Measurements from ENCODE around the gene COPE. TPM values are rescaled to one million over a fixed set of nuclear protein-coding genes. Genes with fewer than 3 reads are reported as not detected.
A peak's percentile ranks its signal among the peaks of the same experiment; 100 is the strongest.

COPE gene
- total and polyA plus RNA-seq, 2 of the 4 experiments (the other 2 are of a cell fraction) = 347 to 461 TPM

DNA sequence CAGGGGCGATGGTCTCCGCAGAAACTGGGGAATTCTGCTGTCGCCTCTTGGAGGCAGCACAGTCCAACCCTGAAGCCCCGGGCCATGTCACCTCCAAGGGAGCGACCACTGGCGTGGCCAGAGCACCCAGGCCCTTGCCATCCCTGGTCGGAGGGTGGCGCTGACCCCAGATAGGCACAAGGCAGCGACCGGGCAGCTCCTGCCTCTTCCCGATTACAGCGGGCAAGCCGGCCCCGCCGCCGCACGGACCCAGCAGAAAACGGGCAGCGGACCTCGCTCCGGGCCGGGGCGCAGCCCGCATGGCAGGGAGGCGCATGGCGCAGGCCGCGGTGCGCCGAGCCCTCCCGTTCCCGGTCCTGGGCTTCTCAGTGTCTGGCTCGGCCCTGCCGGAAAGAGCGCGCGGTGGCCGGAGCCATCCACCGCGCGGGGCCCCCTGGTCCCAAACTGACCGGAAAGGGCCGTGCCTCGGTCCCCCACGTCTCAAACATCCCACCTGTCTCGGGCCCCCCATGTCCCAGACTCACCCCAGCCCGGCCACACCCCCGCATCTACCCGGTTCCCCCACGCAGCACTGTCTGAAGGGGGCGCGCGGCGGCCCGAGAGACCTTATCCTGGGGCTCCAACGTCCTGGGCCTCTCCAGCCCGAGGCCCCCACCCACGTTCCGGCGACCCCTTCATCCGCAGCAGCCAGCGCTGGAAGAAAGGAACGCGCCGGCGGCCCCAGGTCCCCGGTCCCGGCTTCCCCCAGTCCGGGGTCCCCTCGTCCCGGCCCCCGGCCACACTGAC, 24.0 kb downstream of the COPE start:
- no peak overlapping the region for H3K23ac ChIP-seq (ENCODE audit: low read depth, low read length)
- no peak overlapping the region for H4K5ac ChIP-seq (ENCODE audit: low read depth, low read length)
- DNase-seq = no peak
- no peaks in the 10 kb centered on the region for H3K9me3 ChIP-seq (ENCODE audit: control insufficient read depth, insufficient read depth, low read length)
- dilution Hi-C loops (cut with HindIII; ENCODE audit: low sequenced_read_pairs, unreplicated experiment) = no loop called here
- no peak overlapping the region for H2BK20ac ChIP-seq (ENCODE audit: low read depth, low read length)
- POLR2A ChIA-PET (ENCODE audit: unreplicated experiment) = no interaction called here
- H3K4me2 ChIP-seq (ENCODE audit: low read depth, low read length) = peak overlapping the region; percentile 80
- H3K79me1 ChIP-seq (ENCODE audit: low read depth in 1 of 2, low read length in 2 of 2) = no peaks in the 10 kb centered on the region
- TF ChIP-seq FOS (IDR thresholded peaks at IDR 0.05; ENCODE audit: low read depth, low read length) (no peak), SMC3 (IDR thresholded peaks at IDR 0.05; ENCODE audit: low read depth, low read length) (peak; percentile 17; the same call in 1 of the 2 replicates), CTCF (conservative IDR thresholded peaks at IDR 0.05; ENCODE audit: low read depth, low read length) (peak; percentile 36), RAD21 (IDR thresholded peaks at IDR 0.05; ENCODE audit: low read length) (peak; percentile 26; the same call in 1 of the 2 replicates), POLR2A (IDR thresholded peaks at IDR 0.05; ENCODE audit: low read depth, low read length) (no peak), RCOR1 (IDR thresholded peaks at IDR 0.05; ENCODE audit: insufficient replicate concordance, low read length) (no peak)
- H2BK15ac ChIP-seq (ENCODE audit: low read depth, low read length) = no peak overlapping the region
- ATAC-seq (ENCODE audit: low read depth) = peak; percentile 59
- CTCF ChIA-PET = interaction anchor here (0.6 to 1.0 kb wide), 3 partner anchors 28 to 101 kb away, joined by 3 read pairs; no protein-coding TSS in a partner anchor
- H3K36me3 ChIP-seq (ENCODE audit: control insufficient read depth, insufficient read depth, low read length) = peaks cover 15% of the 10 kb centered on the region; the same call in 1 of the 2 replicates
- H4K20me1 ChIP-seq (ENCODE audit: insufficient read depth, low read length) = peaks cover 19% of the 10 kb centered on the region
- H3K4me1 ChIP-seq (ENCODE audit: control insufficient read depth, insufficient read depth, low read length) = peaks cover 8% of the 10 kb centered on the region; the same call in 1 of the 2 replicates
- H3K27me3 ChIP-seq (ENCODE audit: control insufficient read depth, insufficient read depth, low read length) = peaks cover 7% of the 10 kb centered on the region; the same call in 1 of the 2 replicates
- in situ Hi-C loops (cut with MboI; ENCODE audit: low sequenced_read_pairs) = no loop called here
- BruUV-seq (replicated peaks) = no TSS peak
- no peak overlapping the region for H4K8ac ChIP-seq (ENCODE audit: low read depth in 2 of 2, low read length in 2 of 2)
- H3K9me1 ChIP-seq (ENCODE audit: insufficient read depth, low read length) = no peaks in the 10 kb centered on the region
- no peak overlapping the region for H2BK5ac ChIP-seq (ENCODE audit: low read depth, low read length, poor library complexity, severe bottlenecking)
- intact Hi-C loops (cut with micrococcal nuclease) = no loop called here
- H3K56ac ChIP-seq (ENCODE audit: extremely low read depth, insufficient read depth, low read length) = no peak overlapping the region
- H3K27ac ChIP-seq (ENCODE audit: insufficient read depth, low read length) = no peak overlapping the region
- peak overlapping the region; percentile 89 for H2AFZ ChIP-seq (replicated peaks; ENCODE audit: low read length, poor library complexity)
- peak overlapping the region; percentile 9; the same call in 1 of the 2 replicates for H3K9ac ChIP-seq (ENCODE audit: low read depth, low read length)
- H4K91ac ChIP-seq (ENCODE audit: insufficient read depth, low read depth, low read length) = no peak overlapping the region
- no peak overlapping the region for H3K14ac ChIP-seq (replicated peaks; ENCODE audit: low read depth, low read length)
- 1% methylated on average over 27 of the region's 72 CpGs; no CpG with 5 or more reads in 1 of the 2 experiments for WGBS, 2 experiments (ENCODE audit: extremely low coverage in 2 of 2, insufficient read length in 1 of 2)
- H2AK9ac ChIP-seq (replicated peaks; ENCODE audit: low read depth, low read length, poor library complexity) = peak overlapping the region; percentile 33
- H3K4ac ChIP-seq (ENCODE audit: low read depth, low read length) = no peak overlapping the region
- H3K4me3 ChIP-seq (ENCODE audit: insufficient read depth, low read depth, low read length) = peak overlapping the region; percentile 47
- no peak overlapping the region for H2AK5ac ChIP-seq (ENCODE audit: low read depth, low read length)
- no peak overlapping the region for H2BK120ac ChIP-seq (ENCODE audit: low read depth, low read length)
- no peak overlapping the region for H3K18ac ChIP-seq (ENCODE audit: low read depth, low read length)
